ENCODE data around the gene SIPA1L3.

SIPA1L3 gene

GRCh38 chr19:38202504-38202903, 295.5 kb downstream of the SIPA1L3 start (continued):
- TF ChIP-seq ISL1 (CRISPR knock-in tag; IDR thresholded peaks at IDR 0.05): no peak
- TF ChIP-seq CSDC2 (CRISPR knock-in tag; IDR thresholded peaks at IDR 0.05): no peak

GRCh38 chr19:38203197-38203596, 296.2 kb downstream of the SIPA1L3 start:
- TF ChIP-seq ZNF8 (CRISPR knock-in tag; IDR thresholded peaks at IDR 0.05): no peak
- no peak for TF ChIP-seq PATZ1 (CRISPR knock-in tag; IDR thresholded peaks at IDR 0.05; ENCODE audit: borderline replicate concordance)
- no peak for TF ChIP-seq BACH2 (CRISPR knock-in tag; IDR thresholded peaks at IDR 0.05; ENCODE audit: borderline replicate concordance)
- TF ChIP-seq ZC3H10 (CRISPR knock-in tag; IDR thresholded peaks at IDR 0.05): no peak
- no peak for TF ChIP-seq POU6F1 (CRISPR knock-in tag; IDR thresholded peaks at IDR 0.05; ENCODE audit: borderline replicate concordance, low read depth)
- no peak for TF ChIP-seq PPARA (CRISPR knock-in tag; IDR thresholded peaks at IDR 0.05; ENCODE audit: borderline replicate concordance)
- no peak for TF ChIP-seq CSDC2 (CRISPR knock-in tag; IDR thresholded peaks at IDR 0.05)
- no peak for TF ChIP-seq TOX (CRISPR knock-in tag; IDR thresholded peaks at IDR 0.05; ENCODE audit: borderline replicate concordance)
- TF ChIP-seq ARNTL (CRISPR knock-in tag; IDR thresholded peaks at IDR 0.05; ENCODE audit: borderline replicate concordance, low read depth): no peak
- no peak for TF ChIP-seq ESRRG (CRISPR knock-in tag; IDR thresholded peaks at IDR 0.05)
- no peak for TF ChIP-seq ZFP30 (CRISPR knock-in tag; IDR thresholded peaks at IDR 0.05)
- no peak for TF ChIP-seq CREB5 (CRISPR knock-in tag; IDR thresholded peaks at IDR 0.05; ENCODE audit: low read depth)
- no peak for TF ChIP-seq ZNF70 (CRISPR knock-in tag; IDR thresholded peaks at IDR 0.05)
- no peak for TF ChIP-seq RARB (CRISPR knock-in tag; IDR thresholded peaks at IDR 0.05)
- TF ChIP-seq TSHZ2 (CRISPR knock-in tag; IDR thresholded peaks at IDR 0.05): no peak
- no peak for TF ChIP-seq ZFP3 (CRISPR knock-in tag; IDR thresholded peaks at IDR 0.05)
- no peak for TF ChIP-seq OSR1 (CRISPR knock-in tag; IDR thresholded peaks at IDR 0.05)
- no peak for TF ChIP-seq TCF4 (CRISPR knock-in tag; IDR thresholded peaks at IDR 0.05; ENCODE audit: borderline replicate concordance)
- no peak for TF ChIP-seq ISL1 (CRISPR knock-in tag; IDR thresholded peaks at IDR 0.05)
- no peak for TF ChIP-seq GLIS3 (CRISPR knock-in tag; IDR thresholded peaks at IDR 0.05)
- ATAC-seq: no peak

GRCh38 chr19:38204096-38204495, 297.1 kb downstream of the SIPA1L3 start:
- ATAC-seq: no peak

More at GRCh38 chr19:38204096-38204495, 297.1 kb downstream of the SIPA1L3 start:
- no peak for TF ChIP-seq CREB5 (CRISPR knock-in tag; IDR thresholded peaks at IDR 0.05; ENCODE audit: low read depth)
- TF ChIP-seq CSDC2 (CRISPR knock-in tag; IDR thresholded peaks at IDR 0.05): no peak
- TF ChIP-seq ISL1 (CRISPR knock-in tag; IDR thresholded peaks at IDR 0.05): no peak
- no peak for TF ChIP-seq GLIS3 (CRISPR knock-in tag; IDR thresholded peaks at IDR 0.05)
- TF ChIP-seq RARB (CRISPR knock-in tag; IDR thresholded peaks at IDR 0.05): no peak
- TF ChIP-seq ZNF70 (CRISPR knock-in tag; IDR thresholded peaks at IDR 0.05): no peak
- TF ChIP-seq ZNF565 (CRISPR knock-in tag; conservative IDR thresholded peaks at IDR 0.05; ENCODE audit: low read depth): no peak
- no peak for TF ChIP-seq BACH2 (CRISPR knock-in tag; IDR thresholded peaks at IDR 0.05; ENCODE audit: borderline replicate concordance)
- no peak for TF ChIP-seq TSHZ2 (CRISPR knock-in tag; IDR thresholded peaks at IDR 0.05)
